ENCODE results near the gene NCOA6. TPM values are rescaled to one million over a fixed set of nuclear protein-coding genes. Genes with fewer than 3 reads are reported as not detected.

The NCOA6 gene
- total and polyA plus RNA-seq, 4 donors: 18.6 to 49.6 (median 33.6) TPM

DNA sequence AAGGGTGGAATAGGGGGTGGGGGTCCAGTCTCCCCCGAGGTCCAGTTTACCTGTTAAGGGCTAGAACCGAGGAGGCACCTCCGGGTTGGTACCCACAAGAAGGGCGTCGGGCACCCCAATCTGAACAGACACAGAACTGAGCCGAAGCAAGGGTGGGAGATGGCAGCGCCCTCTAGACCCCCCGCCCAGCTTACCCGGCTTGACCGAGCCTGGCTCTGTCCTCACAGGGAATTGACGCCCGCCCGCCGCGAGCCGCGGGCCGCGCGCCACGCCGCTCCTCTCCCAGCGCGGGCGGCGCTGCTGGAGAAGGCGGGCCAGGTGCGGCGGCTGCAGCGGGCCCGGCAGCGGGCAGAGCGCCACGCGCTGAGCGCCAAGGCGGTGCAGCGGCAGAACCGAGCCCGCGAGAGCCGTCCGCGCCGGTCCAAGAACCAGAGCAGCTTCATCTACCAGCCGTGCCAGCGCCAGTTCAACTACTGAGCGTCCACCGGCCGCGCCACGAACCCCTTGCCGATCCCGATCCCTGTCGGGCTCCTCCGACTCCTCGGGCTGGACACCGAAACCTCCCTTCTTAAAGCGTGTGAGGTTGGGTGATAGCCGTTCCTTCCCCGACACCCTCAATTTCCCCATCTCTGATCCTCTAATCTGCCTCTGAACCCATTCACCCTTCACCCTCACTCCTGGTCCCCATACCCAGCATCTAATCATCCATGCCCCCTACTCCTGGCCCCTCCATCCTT lies 115.5 kb downstream of the NCOA6 start:
- Histone ChIP-seq H3K27me3 (ENCODE audit: control insufficient read depth, insufficient read depth, low read length) (no peaks in the 10 kb centered on the region), H3K27ac (ENCODE audit: low read depth, low read length) (peak overlapping the region; percentile 89), H3K9me3 (ENCODE audit: control insufficient read depth, insufficient read depth, low read length) (no peaks in the 10 kb centered on the region), H3K4me1 (ENCODE audit: control insufficient read depth, insufficient read depth, low read length) (peaks cover 31% of the 10 kb centered on the region), H3K36me3 (ENCODE audit: control insufficient read depth, insufficient read depth, low read length) (peaks cover 25% of the 10 kb centered on the region), H3K4me3 (ENCODE audit: low read depth, low read length) (peak overlapping the region; percentile 73)
- peak in 5 of 6 donors; percentile 54 to 93 (median 63) for DNase-seq (ENCODE audit: low read depth in 4 of 6, low spot score in 6 of 6)
- 1% methylated on average over 56 of the region's 61 CpGs for WGBS (ENCODE audit: insufficient coverage)

DNA sequence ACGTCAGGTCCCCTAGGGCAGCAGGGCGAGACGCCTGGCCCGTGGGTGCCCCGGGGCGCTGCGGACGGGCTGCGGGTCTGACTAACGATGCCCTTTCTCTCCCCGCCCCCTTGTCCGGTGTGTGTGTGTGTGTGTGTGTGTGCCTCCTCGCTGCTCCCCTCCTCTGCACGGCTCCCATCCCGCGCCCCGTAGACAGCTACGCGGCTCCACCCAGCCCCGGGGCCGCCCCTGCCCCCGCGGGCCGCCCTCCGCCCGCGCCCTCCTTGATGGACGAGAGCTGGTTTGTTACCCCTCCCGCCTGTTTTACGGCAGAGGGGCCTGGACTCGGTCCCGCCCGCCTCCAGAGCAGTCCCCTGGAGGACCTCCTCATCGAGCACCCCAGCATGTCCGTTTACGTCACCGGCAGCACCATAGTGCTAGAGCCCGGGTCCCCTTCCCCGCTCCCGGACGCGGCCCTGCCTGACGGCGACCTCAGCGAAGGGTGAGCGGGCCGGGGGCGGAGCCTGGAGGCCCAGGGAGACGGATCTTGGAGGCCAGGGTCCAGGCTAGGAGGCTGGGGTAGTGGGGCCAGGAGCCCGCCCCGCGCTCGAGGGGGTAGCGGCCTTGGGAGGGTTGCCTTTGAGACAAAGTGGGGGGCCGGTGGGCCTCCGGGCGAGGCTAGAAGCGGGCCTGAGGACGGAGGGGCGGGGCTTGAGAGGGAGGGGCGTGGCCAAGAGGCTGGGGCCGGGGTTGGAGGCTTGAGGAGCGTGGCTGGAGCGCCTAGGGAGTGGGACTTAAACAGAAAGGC lies 116.2 kb downstream of the NCOA6 start:
- Histone ChIP-seq H3K4me1 (ENCODE audit: control insufficient read depth, insufficient read depth, low read length) (peaks cover 36% of the 10 kb centered on the region), H3K27ac (ENCODE audit: low read depth, low read length) (peak overlapping the region; percentile 89)
- 1% methylated on average over 62 of the region's 64 CpGs for WGBS (ENCODE audit: insufficient coverage)

DNA sequence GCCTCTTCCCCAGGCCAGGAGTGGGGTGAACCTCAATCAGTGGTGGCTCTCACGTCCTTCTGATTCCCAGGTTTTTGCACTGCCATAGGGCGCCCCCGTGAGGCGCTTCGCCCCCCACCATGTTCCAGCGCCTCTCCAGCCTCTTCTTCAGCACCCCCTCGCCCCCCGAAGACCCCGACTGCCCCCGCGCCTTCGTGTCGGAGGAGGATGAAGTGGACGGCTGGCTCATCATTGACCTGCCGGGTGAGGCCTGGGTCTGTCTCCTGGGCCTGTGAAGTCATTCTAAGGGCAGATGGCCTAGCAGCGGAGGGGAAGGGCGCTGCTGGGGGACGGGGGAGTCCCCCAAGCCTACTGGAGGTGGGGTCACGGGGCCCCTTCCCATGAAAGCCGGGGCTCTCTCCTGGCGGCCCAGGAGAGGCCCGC lies 116.8 kb downstream of the NCOA6 start:
- 13% methylated on average over 20 of the region's 22 CpGs for WGBS (ENCODE audit: insufficient coverage)
- peak in 3 of 6 donors; percentile 9 to 68 (median 55) for DNase-seq (ENCODE audit: low read depth in 4 of 6, low spot score in 6 of 6)
- no peaks in the 10 kb centered on the region for H3K27me3 ChIP-seq (ENCODE audit: control insufficient read depth, insufficient read depth, low read length)
- H3K27ac ChIP-seq (ENCODE audit: low read depth, low read length): peak overlapping the region; percentile 71
- H3K9me3 ChIP-seq (ENCODE audit: control insufficient read depth, insufficient read depth, low read length): no peaks in the 10 kb centered on the region
- peak overlapping the region; percentile 73 for H3K4me3 ChIP-seq (ENCODE audit: low read depth, low read length)
- H3K36me3 ChIP-seq (ENCODE audit: control insufficient read depth, insufficient read depth, low read length): peaks cover 17% of the 10 kb centered on the region
- H3K4me1 ChIP-seq (ENCODE audit: control insufficient read depth, insufficient read depth, low read length): peaks cover 37% of the 10 kb centered on the region

More for the DNA sequence above, 116.2 kb downstream of the NCOA6 start:
- Histone ChIP-seq H3K27me3 (ENCODE audit: control insufficient read depth, insufficient read depth, low read length) (no peaks in the 10 kb centered on the region), H3K4me3 (ENCODE audit: low read depth, low read length) (peak overlapping the region; percentile 73), H3K9me3 (ENCODE audit: control insufficient read depth, insufficient read depth, low read length) (no peaks in the 10 kb centered on the region), H3K36me3 (ENCODE audit: control insufficient read depth, insufficient read depth, low read length) (peaks cover 23% of the 10 kb centered on the region)
- peak in 3 of 6 donors; percentile 47 to 67 (median 51) for DNase-seq (ENCODE audit: low read depth in 4 of 6, low spot score in 6 of 6)

- DNase-seq (ENCODE audit: low read depth in 4 of 6, low spot score in 6 of 6): no peak
- peaks cover 41% of the 10 kb centered on the region for H3K4me1 ChIP-seq (ENCODE audit: control insufficient read depth, insufficient read depth, low read length)
- no peaks in the 10 kb centered on the region for H3K9me3 ChIP-seq (ENCODE audit: control insufficient read depth, insufficient read depth, low read length)
- no peak overlapping the region for H3K4me3 ChIP-seq (ENCODE audit: low read depth, low read length)
- H3K27ac ChIP-seq (ENCODE audit: low read depth, low read length): no peak overlapping the region
- whole genome bisulfite sequencing (ENCODE audit: insufficient coverage): 57% methylated on average over 1 of the region's 3 CpGs
- H3K27me3 ChIP-seq (ENCODE audit: control insufficient read depth, insufficient read depth, low read length): no peaks in the 10 kb centered on the region
- H3K36me3 ChIP-seq (ENCODE audit: control insufficient read depth, insufficient read depth, low read length): peaks cover 13% of the 10 kb centered on the region
These were observed 118.3 kb downstream of the NCOA6 start for GRCh38 chr20:34706912-34707784.

- no peak overlapping the region for H3K27ac ChIP-seq (ENCODE audit: low read depth, low read length)
- peaks cover 41% of the 10 kb centered on the region for H3K4me1 ChIP-seq (ENCODE audit: control insufficient read depth, insufficient read depth, low read length)
- peaks cover 7% of the 10 kb centered on the region for H3K36me3 ChIP-seq (ENCODE audit: control insufficient read depth, insufficient read depth, low read length)
- no peaks in the 10 kb centered on the region for H3K27me3 ChIP-seq (ENCODE audit: control insufficient read depth, insufficient read depth, low read length)
- no CpG with 5 or more reads among the region's 1 CpG for WGBS (ENCODE audit: insufficient coverage)
- no peak for DNase-seq (ENCODE audit: low read depth in 4 of 6, low spot score in 6 of 6)
- H3K4me3 ChIP-seq (ENCODE audit: low read depth, low read length): no peak overlapping the region
- no peaks in the 10 kb centered on the region for H3K9me3 ChIP-seq (ENCODE audit: control insufficient read depth, insufficient read depth, low read length)
These were observed 119.1 kb downstream of the NCOA6 start for GRCh38 chr20:34706302-34706875.

DNA sequence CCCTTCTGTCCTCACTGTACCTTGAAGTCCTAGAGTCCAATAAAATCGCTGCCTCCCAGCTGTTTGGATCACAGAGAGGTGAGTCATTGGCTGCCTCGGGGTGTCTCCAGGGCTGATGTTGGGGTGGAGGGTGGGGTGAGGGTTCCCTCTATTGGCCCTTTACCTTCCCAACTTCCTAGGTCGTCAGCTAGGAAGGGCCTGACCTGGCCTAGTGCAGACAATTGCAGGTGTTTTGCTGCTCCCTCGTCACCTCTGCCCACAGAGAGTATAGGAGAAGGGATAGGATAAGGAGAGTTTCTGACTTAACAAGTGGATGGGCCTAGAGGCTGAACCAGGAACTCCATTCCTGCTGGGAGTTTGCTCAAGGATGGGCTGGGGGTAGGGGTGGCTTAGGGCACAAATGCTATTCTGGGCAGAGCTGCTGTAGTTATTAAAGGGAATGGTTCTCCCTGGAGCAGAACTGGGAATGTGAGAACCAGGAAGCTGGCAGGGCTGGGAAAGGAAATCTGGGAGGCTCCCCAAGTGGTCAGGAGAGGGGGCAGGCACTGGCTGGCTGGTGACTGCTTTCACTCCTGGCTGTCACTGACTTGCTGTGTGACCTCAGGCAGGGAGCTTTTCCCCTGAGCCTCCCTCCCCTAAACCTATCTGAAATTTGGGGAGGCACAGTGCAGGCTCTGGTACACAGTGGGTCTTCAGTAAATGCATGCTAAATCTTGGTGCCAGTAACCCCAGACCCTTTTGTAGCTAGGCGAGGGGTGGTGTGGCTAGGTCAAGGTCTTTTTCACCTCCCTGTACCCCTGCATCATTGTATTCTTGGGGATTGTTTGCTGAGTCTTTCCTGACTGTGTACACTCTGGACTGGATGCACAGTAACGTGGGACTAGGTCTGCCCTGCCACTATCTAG lies 119.8 kb downstream of the NCOA6 start:
- WGBS (ENCODE audit: insufficient coverage): 68% methylated on average over 3 of the region's 6 CpGs
- Histone ChIP-seq H3K27ac (ENCODE audit: low read depth, low read length) (peak overlapping the region; percentile 85), H3K27me3 (ENCODE audit: control insufficient read depth, insufficient read depth, low read length) (no peaks in the 10 kb centered on the region), H3K4me3 (ENCODE audit: low read depth, low read length) (peak overlapping the region; percentile 92), H3K4me1 (ENCODE audit: control insufficient read depth, insufficient read depth, low read length) (peaks cover 39% of the 10 kb centered on the region), H3K36me3 (ENCODE audit: control insufficient read depth, insufficient read depth, low read length) (peaks cover 3% of the 10 kb centered on the region), H3K9me3 (ENCODE audit: control insufficient read depth, insufficient read depth, low read length) (no peaks in the 10 kb centered on the region)
- no peak for DNase-seq (ENCODE audit: low read depth in 4 of 6, low spot score in 6 of 6)

DNA sequence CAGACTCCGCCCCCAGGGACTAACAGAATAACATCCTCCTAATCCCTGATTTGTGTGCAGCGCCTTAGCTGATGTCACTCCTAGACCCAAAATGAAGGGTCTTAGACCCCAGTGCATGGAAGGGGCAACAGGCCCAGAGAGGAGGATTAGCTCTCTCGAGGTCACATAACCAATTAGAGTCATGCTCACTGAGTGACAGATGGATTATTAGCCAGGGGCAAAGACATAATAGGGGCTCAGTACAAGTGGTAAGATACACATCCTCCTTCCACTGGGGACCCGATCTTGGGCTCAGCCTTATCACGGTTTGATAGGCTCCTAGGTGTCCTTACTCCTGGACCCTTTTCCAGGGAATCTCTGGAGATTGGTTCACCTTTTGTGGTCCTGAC lies 120.4 kb downstream of the NCOA6 start:
- Histone ChIP-seq H3K27me3 (ENCODE audit: control insufficient read depth, insufficient read depth, low read length) (no peaks in the 10 kb centered on the region), H3K36me3 (ENCODE audit: control insufficient read depth, insufficient read depth, low read length) (peaks cover 3% of the 10 kb centered on the region), H3K27ac (ENCODE audit: low read depth, low read length) (peak overlapping the region; percentile 85), H3K4me3 (ENCODE audit: low read depth, low read length) (peak overlapping the region; percentile 92), H3K9me3 (ENCODE audit: control insufficient read depth, insufficient read depth, low read length) (no peaks in the 10 kb centered on the region), H3K4me1 (ENCODE audit: control insufficient read depth, insufficient read depth, low read length) (peaks cover 32% of the 10 kb centered on the region)
- DNase-seq (ENCODE audit: low read depth in 4 of 6, low spot score in 6 of 6): no peak
- 32% methylated on average over 3 of the region's 5 CpGs for whole genome bisulfite sequencing (ENCODE audit: insufficient coverage)

- H3K4me1 ChIP-seq (ENCODE audit: control insufficient read depth, insufficient read depth, low read length): peaks cover 29% of the 10 kb centered on the region
- peak within 1 kb of the TSS; percentile 90 for H3K27ac ChIP-seq (ENCODE audit: low read depth, low read length)
- DNase-seq (ENCODE audit: low read depth in 4 of 6, low spot score in 6 of 6): peak in 5 of 6 donors; percentile 63 to 97 (median 87)
- H3K27me3 ChIP-seq (ENCODE audit: control insufficient read depth, insufficient read depth, low read length): no peaks in the 10 kb centered on the region
- peak within 1 kb of the TSS; percentile 92 for H3K4me3 ChIP-seq (ENCODE audit: low read depth, low read length)
- 0% methylated on average over 77 of the region's 82 CpGs for WGBS (ENCODE audit: insufficient coverage)
- no peaks in the 10 kb centered on the region for H3K9me3 ChIP-seq (ENCODE audit: control insufficient read depth, insufficient read depth, low read length)
- peaks cover 3% of the 10 kb centered on the region for H3K36me3 ChIP-seq (ENCODE audit: control insufficient read depth, insufficient read depth, low read length)
These were observed 121.1 kb downstream of the NCOA6 start, which contains the start of gene TP53INP2 for GRCh38 chr20:34704177-34705007. Gene TP53INP2 (plus strand): TSS chr20:34704344. CDS start chr20:34708740, 4,396 bp downstream.

Data from spinal cord (tissue), 10 donors.